ENCODE data around the gene MUC12. TPM values are rescaled to one million over a fixed set of nuclear protein-coding genes. Genes with fewer than 3 reads are reported as not detected.

Gene MUC12
- total and polyA plus RNA-seq, 9 of the 15 experiments (the other 6 are each of a cell fraction or from before 2014, with no cell fraction given) = 0.23 to 1.2 (median 0.79) TPM; not detected in 1

DNA sequence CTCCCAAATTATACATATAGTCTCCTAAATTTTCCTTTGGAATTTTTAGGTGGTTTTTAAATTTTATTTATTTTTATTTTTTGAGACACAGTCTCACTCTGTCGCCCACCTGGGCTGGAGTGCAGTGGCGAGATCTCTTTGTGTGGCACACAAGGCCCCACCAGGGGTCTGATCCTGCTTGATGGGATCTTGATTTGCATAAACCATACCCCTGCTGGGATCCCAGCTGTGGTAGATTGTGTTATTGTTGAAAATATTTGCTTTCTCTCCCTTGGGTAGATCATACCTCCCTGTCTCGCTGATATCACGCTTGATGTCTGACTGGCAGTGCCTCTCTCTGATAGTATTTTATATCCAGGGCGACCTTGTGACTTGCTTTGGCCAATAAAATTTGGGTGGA, 25.7 kb upstream of the MUC12 start:
- H3K4me1 ChIP-seq (replicated peaks in 1 of 2; ENCODE audit: control insufficient read depth in 2 of 2, insufficient read depth in 2 of 2, low read length in 2 of 2) = peaks cover 0 to 4% of the 10 kb centered on the region in 2 experiments; a peak in 1 of 5 replicates
- peaks cover 2% of the 10 kb centered on the region; the same call in 1 of the 2 replicates for H3K9me3 ChIP-seq (replicated peaks; ENCODE audit: control insufficient read depth, insufficient read depth, low read depth, low read length)
- no peak for ATAC-seq
- no peak overlapping the region for H3K4me2 ChIP-seq (ENCODE audit: insufficient read depth, low read length)
- no peak overlapping the region for H3K9ac ChIP-seq (ENCODE audit: insufficient read depth in 1 of 2, low read depth in 2 of 2, low read length in 2 of 2)
- DNase-seq (ENCODE audit: extremely low read depth in 1 of 4, low spot score in 3 of 4) = no peak
- no peak for FAIRE-seq
- in situ Hi-C loops (cut with MboI) (no loop called here), intact Hi-C loops (cut with micrococcal nuclease) (no loop called here)
- BruUV-seq (replicated peaks) = no TSS peak
- H3K4me3 ChIP-seq = no peak overlapping the region
- no peaks in the 10 kb centered on the region for H3K9me1 ChIP-seq (ENCODE audit: control insufficient read depth, insufficient read depth, low read length)
- peaks cover 5 to 16% of the 10 kb centered on the region in 2 experiments; a peak in 4 of 5 replicates for H3K27me3 ChIP-seq (ENCODE audit: control insufficient read depth in 2 of 2, insufficient read depth in 2 of 2, low read length in 2 of 2)
- CTCF ChIA-PET (ENCODE audit: low intra/inter-chr PET ratio) = no interaction called here
- H3K27ac ChIP-seq (ENCODE audit: extremely low read depth, low read depth, low read length) = no peak overlapping the region
- WGBS (ENCODE audit: insufficient coverage, low coverage, missing lambda C conversion rate) = 14% methylated on average over 5 of the region's 5 CpGs
- 0 out of 2 replicates have a peak, but pooled peaks cover 2% of the 10 kb centered on the region for H4K20me1 ChIP-seq (replicated peaks; ENCODE audit: control insufficient read depth, insufficient read depth, low read length)
- no peaks in the 10 kb centered on the region for H3K79me2 ChIP-seq (ENCODE audit: control insufficient read depth, insufficient read depth, low read length)
- no peak overlapping the region for H2AFZ ChIP-seq (ENCODE audit: low read depth, low read length)
- H3K36me3 ChIP-seq (ENCODE audit: control insufficient read depth, insufficient read depth, low read length) = no peaks in the 10 kb centered on the region
- POLR2A ChIA-PET = interaction anchor here (0.6 to 0.7 kb wide), 3 partner anchors 9 to 123 kb away, joined by 3 read pairs; no protein-coding TSS in a partner anchor
- TF ChIP-seq SP2 (IDR thresholded peaks at IDR 0.05; ENCODE audit: extremely low read depth, low read depth, low read length, poor library complexity, severe bottlenecking) (no peak), ATF1 (CRISPR knock-in tag; IDR thresholded peaks at IDR 0.05) (no peak), ATF1 (tag; IDR thresholded peaks at IDR 0.05) (no peak), RNF2 (IDR thresholded peaks at IDR 0.05) (no peak), CREB1 (IDR thresholded peaks at IDR 0.05) (no peak), CREB1 (CRISPR knock-in tag; IDR thresholded peaks at IDR 0.05) (no peak), KDM5B (IDR thresholded peaks at IDR 0.05; ENCODE audit: insufficient replicate concordance, low read depth, low read length) (no peak), SMARCA4 (IDR thresholded peaks at IDR 0.05) (no peak), HNRNPLL (IDR thresholded peaks at IDR 0.05; ENCODE audit: low read depth, low read length, poor library complexity, severe bottlenecking) (no peak), ERF (CRISPR knock-in tag; IDR thresholded peaks at IDR 0.05) (no peak), XRCC4 (IDR thresholded peaks at IDR 0.05; ENCODE audit: extremely low read depth, insufficient read depth, insufficient read length) (no peak), TRIM28 (IDR thresholded peaks at IDR 0.05) (no peak), PHB2 (IDR thresholded peaks at IDR 0.05; ENCODE audit: low read depth) (no peak)
- TF ChIP-seq, protein P1, sequence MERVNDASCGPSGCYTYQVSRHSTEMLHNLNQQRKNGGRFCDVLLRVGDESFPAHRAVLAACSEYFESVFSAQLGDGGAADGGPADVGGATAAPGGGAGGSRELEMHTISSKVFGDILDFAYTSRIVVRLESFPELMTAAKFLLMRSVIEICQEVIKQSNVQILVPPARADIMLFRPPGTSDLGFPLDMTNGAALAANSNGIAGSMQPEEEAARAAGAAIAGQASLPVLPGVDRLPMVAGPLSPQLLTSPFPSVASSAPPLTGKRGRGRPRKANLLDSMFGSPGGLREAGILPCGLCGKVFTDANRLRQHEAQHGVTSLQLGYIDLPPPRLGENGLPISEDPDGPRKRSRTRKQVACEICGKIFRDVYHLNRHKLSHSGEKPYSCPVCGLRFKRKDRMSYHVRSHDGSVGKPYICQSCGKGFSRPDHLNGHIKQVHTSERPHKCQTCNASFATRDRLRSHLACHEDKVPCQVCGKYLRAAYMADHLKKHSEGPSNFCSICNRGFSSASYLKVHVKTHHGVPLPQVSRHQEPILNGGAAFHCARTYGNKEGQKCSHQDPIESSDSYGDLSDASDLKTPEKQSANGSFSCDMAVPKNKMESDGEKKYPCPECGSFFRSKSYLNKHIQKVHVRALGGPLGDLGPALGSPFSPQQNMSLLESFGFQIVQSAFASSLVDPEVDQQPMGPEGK (CRISPR knock-in tag; IDR thresholded peaks at IDR 0.05; ENCODE audit: borderline replicate concordance) = no peak
- TF ChIP-seq, protein P2, sequence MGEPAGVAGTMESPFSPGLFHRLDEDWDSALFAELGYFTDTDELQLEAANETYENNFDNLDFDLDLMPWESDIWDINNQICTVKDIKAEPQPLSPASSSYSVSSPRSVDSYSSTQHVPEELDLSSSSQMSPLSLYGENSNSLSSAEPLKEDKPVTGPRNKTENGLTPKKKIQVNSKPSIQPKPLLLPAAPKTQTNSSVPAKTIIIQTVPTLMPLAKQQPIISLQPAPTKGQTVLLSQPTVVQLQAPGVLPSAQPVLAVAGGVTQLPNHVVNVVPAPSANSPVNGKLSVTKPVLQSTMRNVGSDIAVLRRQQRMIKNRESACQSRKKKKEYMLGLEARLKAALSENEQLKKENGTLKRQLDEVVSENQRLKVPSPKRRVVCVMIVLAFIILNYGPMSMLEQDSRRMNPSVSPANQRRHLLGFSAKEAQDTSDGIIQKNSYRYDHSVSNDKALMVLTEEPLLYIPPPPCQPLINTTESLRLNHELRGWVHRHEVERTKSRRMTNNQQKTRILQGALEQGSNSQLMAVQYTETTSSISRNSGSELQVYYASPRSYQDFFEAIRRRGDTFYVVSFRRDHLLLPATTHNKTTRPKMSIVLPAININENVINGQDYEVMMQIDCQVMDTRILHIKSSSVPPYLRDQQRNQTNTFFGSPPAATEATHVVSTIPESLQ (CRISPR knock-in tag; IDR thresholded peaks at IDR 0.05) = no peak
- TF ChIP-seq, protein P3, sequence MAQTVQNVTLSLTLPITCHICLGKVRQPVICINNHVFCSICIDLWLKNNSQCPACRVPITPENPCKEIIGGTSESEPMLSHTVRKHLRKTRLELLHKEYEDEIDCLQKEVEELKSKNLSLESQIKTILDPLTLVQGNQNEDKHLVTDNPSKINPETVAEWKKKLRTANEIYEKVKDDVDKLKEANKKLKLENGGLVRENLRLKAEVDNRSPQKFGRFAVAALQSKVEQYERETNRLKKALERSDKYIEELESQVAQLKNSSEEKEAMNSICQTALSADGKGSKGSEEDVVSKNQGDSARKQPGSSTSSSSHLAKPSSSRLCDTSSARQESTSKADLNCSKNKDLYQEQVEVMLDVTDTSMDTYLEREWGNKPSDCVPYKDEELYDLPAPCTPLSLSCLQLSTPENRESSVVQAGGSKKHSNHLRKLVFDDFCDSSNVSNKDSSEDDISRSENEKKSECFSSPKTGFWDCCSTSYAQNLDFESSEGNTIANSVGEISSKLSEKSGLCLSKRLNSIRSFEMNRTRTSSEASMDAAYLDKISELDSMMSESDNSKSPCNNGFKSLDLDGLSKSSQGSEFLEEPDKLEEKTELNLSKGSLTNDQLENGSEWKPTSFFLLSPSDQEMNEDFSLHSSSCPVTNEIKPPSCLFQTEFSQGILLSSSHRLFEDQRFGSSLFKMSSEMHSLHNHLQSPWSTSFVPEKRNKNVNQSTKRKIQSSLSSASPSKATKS (CRISPR knock-in tag; IDR thresholded peaks at IDR 0.05) = no peak
- TF ChIP-seq, protein P4, sequence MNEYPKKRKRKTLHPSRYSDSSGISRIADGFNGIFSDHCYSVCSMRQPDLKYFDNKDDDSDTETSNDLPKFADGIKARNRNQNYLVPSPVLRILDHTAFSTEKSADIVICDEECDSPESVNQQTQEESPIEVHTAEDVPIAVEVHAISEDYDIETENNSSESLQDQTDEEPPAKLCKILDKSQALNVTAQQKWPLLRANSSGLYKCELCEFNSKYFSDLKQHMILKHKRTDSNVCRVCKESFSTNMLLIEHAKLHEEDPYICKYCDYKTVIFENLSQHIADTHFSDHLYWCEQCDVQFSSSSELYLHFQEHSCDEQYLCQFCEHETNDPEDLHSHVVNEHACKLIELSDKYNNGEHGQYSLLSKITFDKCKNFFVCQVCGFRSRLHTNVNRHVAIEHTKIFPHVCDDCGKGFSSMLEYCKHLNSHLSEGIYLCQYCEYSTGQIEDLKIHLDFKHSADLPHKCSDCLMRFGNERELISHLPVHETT (CRISPR knock-in tag; conservative IDR thresholded peaks at IDR 0.05 in 1 of 2, IDR thresholded peaks at IDR 0.05 in 1 of 2) = no peak

Data from K562 (cell line).